ENCODE data around the gene ACLY.

ACLY gene

GRCh38 chr17:41825175-41825845 lies 93.4 kb downstream of the ACLY start:
- DNase-seq = no peak

DNA sequence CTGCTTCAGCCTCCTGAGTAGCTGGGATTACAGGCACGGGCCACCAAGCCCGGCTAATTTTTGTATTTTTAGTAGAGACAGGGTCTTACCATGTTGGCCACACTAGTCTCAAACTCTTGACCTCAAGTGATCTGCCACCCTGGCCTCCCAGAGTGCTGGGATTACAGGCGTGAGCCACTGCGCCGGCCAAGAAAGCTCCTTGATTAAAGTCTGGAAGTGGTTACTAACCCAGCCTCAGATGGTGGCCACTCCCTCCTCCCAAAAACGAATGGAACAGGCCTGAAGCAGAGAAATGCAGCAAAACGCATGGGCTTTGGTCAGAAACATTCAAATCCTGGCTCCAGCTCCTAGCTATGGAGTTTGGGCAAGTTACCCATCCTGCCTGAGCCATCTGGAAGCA lies 94.7 kb downstream of the ACLY start:
- DNase-seq = no peak

- DNase-seq = no peak
Measured at GRCh38 chr17:41823580-41823979, 95.2 kb downstream of the ACLY start.

GRCh38 chr17:41823141-41823524 lies 95.6 kb downstream of the ACLY start:
- DNase-seq = no peak

- no peak for DNase-seq
Measured at GRCh38 chr17:41822216-41823140, 96.3 kb downstream of the ACLY start.

DNA sequence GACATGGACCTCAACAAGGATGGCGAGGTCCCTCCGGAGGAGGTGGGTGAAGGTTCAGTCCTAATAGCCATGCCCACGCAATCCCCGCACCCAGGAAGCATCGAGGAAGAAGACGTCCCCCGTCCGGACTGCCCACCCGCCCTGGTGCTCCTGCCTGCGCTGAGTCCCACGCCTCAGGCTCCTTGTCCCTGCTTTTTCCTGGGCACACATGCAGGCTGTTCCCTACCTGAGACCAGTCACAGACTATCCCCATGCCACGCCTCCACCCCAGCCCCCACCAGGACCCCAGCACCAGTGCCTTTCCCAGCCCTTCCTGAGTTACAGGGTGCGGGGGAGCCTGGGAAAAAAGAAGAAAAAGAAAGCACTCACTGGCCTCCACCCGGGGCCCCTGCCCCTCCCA lies 97.0 kb downstream of the ACLY start:
- no peak for DNase-seq

DNA sequence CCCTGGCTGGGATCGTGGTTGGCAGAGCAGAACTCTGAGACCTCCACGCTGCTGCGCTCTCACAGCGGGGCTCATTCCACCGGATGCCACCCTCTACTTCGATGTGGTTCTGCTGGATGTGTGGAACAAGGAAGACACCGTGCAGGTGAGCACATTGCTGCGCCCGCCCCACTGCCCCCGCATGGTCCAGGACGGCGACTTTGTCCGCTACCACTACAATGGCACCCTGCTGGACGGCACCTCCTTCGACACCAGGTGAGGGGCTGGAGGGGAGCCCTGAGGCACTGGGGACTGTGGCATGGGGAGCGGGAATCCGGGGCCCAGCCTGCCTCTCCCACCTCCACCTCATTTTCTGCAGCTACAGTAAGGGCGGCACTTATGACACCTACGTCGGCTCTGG lies 100.7 kb downstream of the ACLY start:
- no peak for DNase-seq
